ENCODE measurements around the gene FBXW4. TPM values are rescaled to one million over a fixed set of nuclear protein-coding genes. Genes with fewer than 3 reads are reported as not detected.

FBXW4 gene
- total RNA-seq, 2 experiments from 2014 or later = 40.4 to 40.9 TPM

- Mint-ChIP-seq H3K36me3 (ENCODE audit: low read depth) (peaks cover 9% of the 10 kb centered on the region), H3K27me3 (ENCODE audit: low read depth) (no peaks in the 10 kb centered on the region), H3K4me1 (ENCODE audit: low read depth) (no peaks in the 10 kb centered on the region), H3K4me3 (no peak overlapping the region), H3K9me3 (no peaks in the 10 kb centered on the region), H3K27ac (no peak overlapping the region)
- no peak for DNase-seq
- CTCF ChIA-PET = no interaction called here
- intact Hi-C loops (cut with micrococcal nuclease) = no loop called here
Observed at GRCh38 chr10:101618871-101619270, 76.1 kb downstream of the FBXW4 start.

GRCh38 chr10:101617824-101618568, 77.0 kb downstream of the FBXW4 start:
- Mint-ChIP-seq H3K4me1 (ENCODE audit: low read depth) (no peaks in the 10 kb centered on the region), H3K9me3 (no peaks in the 10 kb centered on the region), H3K36me3 (ENCODE audit: low read depth) (peaks cover 5% of the 10 kb centered on the region), H3K4me3 (no peak overlapping the region), H3K27me3 (ENCODE audit: low read depth) (no peaks in the 10 kb centered on the region), H3K27ac (no peak overlapping the region)
- intact Hi-C loops (cut with micrococcal nuclease) = no loop called here
- CTCF ChIA-PET = no interaction called here
- DNase-seq = no peak

GRCh38 chr10:101617102-101617823, 77.7 kb downstream of the FBXW4 start:
- H3K27ac Mint-ChIP-seq = no peak overlapping the region
- CTCF ChIA-PET = interaction anchor here (2.4 kb wide), 1 partner anchor 15 kb away, joined by 11 read pairs; no protein-coding TSS in a partner anchor

GRCh38 chr10:101616415-101617101, 78.4 kb downstream of the FBXW4 start:
- H3K4me3 Mint-ChIP-seq = no peak overlapping the region
- H3K27ac Mint-ChIP-seq = no peak overlapping the region
- H3K4me1 Mint-ChIP-seq (ENCODE audit: low read depth) = peaks cover 3% of the 10 kb centered on the region
- CTCF ChIA-PET = interaction anchor here (2.4 kb wide), 1 partner anchor 14 kb away, joined by 11 read pairs; no protein-coding TSS in a partner anchor
- intact Hi-C loops (cut with micrococcal nuclease) = no loop called here
- no peaks in the 10 kb centered on the region for H3K36me3 Mint-ChIP-seq (ENCODE audit: low read depth)
- H3K9me3 Mint-ChIP-seq = no peaks in the 10 kb centered on the region
- no peaks in the 10 kb centered on the region for H3K27me3 Mint-ChIP-seq (ENCODE audit: low read depth)
- no peak for DNase-seq

More at GRCh38 chr10:101617102-101617823, 77.7 kb downstream of the FBXW4 start:
- DNase-seq = no peak
- Mint-ChIP-seq H3K4me1 (ENCODE audit: low read depth) (no peaks in the 10 kb centered on the region), H3K4me3 (no peak overlapping the region), H3K9me3 (no peaks in the 10 kb centered on the region), H3K27me3 (ENCODE audit: low read depth) (no peaks in the 10 kb centered on the region), H3K36me3 (ENCODE audit: low read depth) (peaks cover 5% of the 10 kb centered on the region)
- intact Hi-C loops (cut with micrococcal nuclease) = no loop called here

- CTCF ChIA-PET = interaction anchor here (2.4 kb wide), 1 partner anchor 13 kb away, joined by 11 read pairs; no protein-coding TSS in a partner anchor
- intact Hi-C loops (cut with micrococcal nuclease) = no loop called here
Observed at GRCh38 chr10:101615525-101616116, 79.3 kb downstream of the FBXW4 start.

GRCh38 chr10:101614663-101615524, 80.1 kb downstream of the FBXW4 start:
- CTCF ChIA-PET = interaction anchor here (0.5 to 2.4 kb wide), 2 partner anchors 11 to 12 kb away, joined by 3 to 11 read pairs; no protein-coding TSS in a partner anchor
- intact Hi-C loops (cut with micrococcal nuclease) = no loop called here
- Mint-ChIP-seq H3K27ac (no peak overlapping the region), H3K36me3 (ENCODE audit: low read depth) (no peaks in the 10 kb centered on the region), H3K9me3 (no peaks in the 10 kb centered on the region), H3K27me3 (ENCODE audit: low read depth) (no peaks in the 10 kb centered on the region), H3K4me1 (ENCODE audit: low read depth) (peaks cover 3% of the 10 kb centered on the region), H3K4me3 (no peak overlapping the region)
- DNase-seq = no peak

More at GRCh38 chr10:101615525-101616116, 79.3 kb downstream of the FBXW4 start:
- no peak overlapping the region for H3K4me3 Mint-ChIP-seq
- no peak for DNase-seq
- H3K9me3 Mint-ChIP-seq = no peaks in the 10 kb centered on the region
- H3K27ac Mint-ChIP-seq = no peak overlapping the region
- H3K4me1 Mint-ChIP-seq (ENCODE audit: low read depth) = peaks cover 3% of the 10 kb centered on the region
- H3K27me3 Mint-ChIP-seq (ENCODE audit: low read depth) = no peaks in the 10 kb centered on the region
- no peaks in the 10 kb centered on the region for H3K36me3 Mint-ChIP-seq (ENCODE audit: low read depth)

- H3K27me3 Mint-ChIP-seq (ENCODE audit: low read depth) = no peaks in the 10 kb centered on the region
- CTCF ChIA-PET = no interaction called here
- no peak for DNase-seq
- no peak overlapping the region for H3K27ac Mint-ChIP-seq
- H3K4me3 Mint-ChIP-seq = no peak overlapping the region
- intact Hi-C loops (cut with micrococcal nuclease) = no loop called here
- H3K9me3 Mint-ChIP-seq = no peaks in the 10 kb centered on the region
- H3K36me3 Mint-ChIP-seq (ENCODE audit: low read depth) = no peaks in the 10 kb centered on the region
- H3K4me1 Mint-ChIP-seq (ENCODE audit: low read depth) = peaks cover 3% of the 10 kb centered on the region
Observed at GRCh38 chr10:101613646-101614045, 81.3 kb downstream of the FBXW4 start.

- H3K27ac Mint-ChIP-seq = no peak overlapping the region
- H3K27me3 Mint-ChIP-seq (ENCODE audit: low read depth) = no peaks in the 10 kb centered on the region
- CTCF ChIA-PET = no interaction called here
- no peaks in the 10 kb centered on the region for H3K36me3 Mint-ChIP-seq (ENCODE audit: low read depth)
- H3K4me1 Mint-ChIP-seq (ENCODE audit: low read depth) = peaks cover 3% of the 10 kb centered on the region
- no peaks in the 10 kb centered on the region for H3K9me3 Mint-ChIP-seq
- DNase-seq = no peak
- no peak overlapping the region for H3K4me3 Mint-ChIP-seq
- intact Hi-C loops (cut with micrococcal nuclease) = no loop called here
Observed at GRCh38 chr10:101612872-101613271, 82.1 kb downstream of the FBXW4 start.

GRCh38 chr10:101612086-101612485, 82.9 kb downstream of the FBXW4 start:
- peak overlapping the region; percentile 61 for H3K27ac Mint-ChIP-seq
- H3K4me3 Mint-ChIP-seq = no peak overlapping the region
- CTCF ChIA-PET = no interaction called here
- no peaks in the 10 kb centered on the region for H3K27me3 Mint-ChIP-seq (ENCODE audit: low read depth)
- DNase-seq = no peak
- H3K9me3 Mint-ChIP-seq = no peaks in the 10 kb centered on the region
- H3K4me1 Mint-ChIP-seq (ENCODE audit: low read depth) = peaks cover 3% of the 10 kb centered on the region
- H3K36me3 Mint-ChIP-seq (ENCODE audit: low read depth) = no peaks in the 10 kb centered on the region
- intact Hi-C loops (cut with micrococcal nuclease) = no loop called here

GRCh38 chr10:101611096-101611905, 83.7 kb downstream of the FBXW4 start:
- H3K9me3 Mint-ChIP-seq = no peaks in the 10 kb centered on the region
- peak overlapping the region; percentile 74 for H3K27ac Mint-ChIP-seq
- peaks cover 2% of the 10 kb centered on the region for H3K36me3 Mint-ChIP-seq (ENCODE audit: low read depth)
- H3K4me3 Mint-ChIP-seq = no peak overlapping the region
- intact Hi-C loops (cut with micrococcal nuclease) = no loop called here
- DNase-seq = peak; percentile 39
- H3K27me3 Mint-ChIP-seq (ENCODE audit: low read depth) = no peaks in the 10 kb centered on the region
- CTCF ChIA-PET = interaction anchor here (1.3 kb wide), 1 partner anchor 9 kb away, joined by 4 read pairs; no protein-coding TSS in a partner anchor
- H3K4me1 Mint-ChIP-seq (ENCODE audit: low read depth) = peaks cover 3% of the 10 kb centered on the region

- intact Hi-C loops (cut with micrococcal nuclease) = no loop called here
Observed at GRCh38 chr10:101609481-101609880, 85.5 kb downstream of the FBXW4 start.

More at GRCh38 chr10:101609481-101609880, 85.5 kb downstream of the FBXW4 start:
- Mint-ChIP-seq H3K36me3 (ENCODE audit: low read depth) (peaks cover 2% of the 10 kb centered on the region), H3K27me3 (ENCODE audit: low read depth) (no peaks in the 10 kb centered on the region), H3K27ac (peak overlapping the region; percentile 36), H3K9me3 (no peaks in the 10 kb centered on the region), H3K4me3 (no peak overlapping the region), H3K4me1 (ENCODE audit: low read depth) (peaks cover 3% of the 10 kb centered on the region)
- CTCF ChIA-PET = interaction anchor here (1.1 to 1.5 kb wide), 2 partner anchors 172 to 232 kb away, joined by 3 to 4 read pairs; no protein-coding TSS in a partner anchor
- no peak for DNase-seq

All from activated naive CD4-positive, alpha-beta T cell treated with anti-CD3 and anti-CD28 coated beads for 36 hours (primary cell).